Measurements from ENCODE around the gene LPIN1. TPM values are rescaled to one million over a fixed set of nuclear protein-coding genes. Genes with fewer than 3 reads are reported as not detected.
"Not testable (repeated sequence)": the region's sequence is repeated elsewhere in the genome, so short reads cannot be mapped to it uniquely, and the experiment has no call there.

The LPIN1 gene
- total and polyA plus RNA-seq, 7 experiments from 2014 or later: 25.5 to 88.1 (median 70.6) TPM

DNA sequence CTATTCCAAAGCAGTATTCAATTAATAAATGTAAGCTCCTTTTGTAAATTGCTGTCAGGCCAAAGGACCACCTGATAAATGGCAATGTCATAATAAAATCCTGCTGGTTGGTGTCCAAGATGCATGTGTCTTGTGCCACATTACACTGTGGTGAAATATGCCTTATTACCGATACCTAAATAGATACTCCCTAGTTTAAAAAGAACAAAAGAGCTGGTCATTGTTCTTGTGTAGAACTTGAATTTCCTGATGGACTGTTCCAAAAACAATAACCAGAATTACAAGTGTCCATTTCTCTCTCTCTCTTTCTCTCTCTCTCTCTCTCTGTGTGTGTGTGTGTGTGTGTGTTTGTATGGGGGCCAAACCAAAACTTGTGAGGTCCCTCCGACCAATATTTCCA lies 13.8 kb upstream of the LPIN1 start:
- Mint-ChIP-seq H3K4me3 (no peak overlapping the region), H3K27me3 (peaks cover 7 to 54% (median 9%) of the 10 kb centered on the region in 5 donors), H3K9me3 (peaks cover 0 to 2% (median 0%) of the 10 kb centered on the region in 11 donors), H3K27ac (no peak overlapping the region), H3K4me1 (peaks cover 0 to 17% (median 9%) of the 10 kb centered on the region in 7 donors), H3K36me3 (no peaks in the 10 kb centered on the region)
- Histone ChIP-seq H3K4me3 (ENCODE audit: low read length) (no peak overlapping the region), H3K9me3 (ENCODE audit: control insufficient read depth in 2 of 3, low read length in 3 of 3) (no peaks in the 10 kb centered on the region), H3K36me3 (ENCODE audit: control insufficient read depth in 2 of 3, insufficient read depth in 3 of 3, low read length in 3 of 3) (no peaks in the 10 kb centered on the region), H3K27me3 (ENCODE audit: control insufficient read depth in 2 of 2, insufficient read depth in 2 of 2, low read length in 2 of 2) (no peaks in the 10 kb centered on the region), H3K27ac (ENCODE audit: low read depth, low read length) (no peak overlapping the region), H3K4me1 (ENCODE audit: control insufficient read depth in 2 of 2, insufficient read depth in 2 of 2, low read length in 2 of 2) (no peaks in the 10 kb centered on the region)
- no peak for ATAC-seq
- no peak for DNase-seq
- CTCF ChIA-PET: interaction anchor here (0.5 to 0.6 kb wide), 2 partner anchors 39 to 635 kb away, joined by 3 to 4 read pairs; no protein-coding TSS in a partner anchor
- intact Hi-C loops (cut with micrococcal nuclease): no loop called here
- POLR2A ChIA-PET: no interaction called here

DNA sequence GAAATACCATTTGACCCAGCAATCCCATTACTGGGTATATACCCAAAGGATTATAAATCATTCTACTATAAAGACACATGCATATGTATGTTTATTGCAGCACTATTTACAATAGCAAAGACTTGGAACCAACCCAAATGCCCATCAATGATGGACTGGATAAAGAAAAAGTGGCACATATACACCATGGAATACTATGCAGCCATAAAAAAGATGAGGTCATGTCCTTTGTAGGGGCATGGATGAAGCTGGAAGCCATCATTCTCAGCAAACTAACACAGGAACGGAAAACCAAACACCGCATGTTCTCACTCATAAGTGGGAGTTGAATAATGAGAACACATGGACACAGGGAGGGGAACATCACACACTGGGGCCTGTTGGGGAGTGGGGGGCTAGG lies 8.6 kb upstream of the LPIN1 start:
- H3K27ac ChIP-seq (ENCODE audit: low read depth, low read length); H3K36me3 ChIP-seq (ENCODE audit: control insufficient read depth in 2 of 3, insufficient read depth in 3 of 3, low read length in 3 of 3); H3K4me3 ChIP-seq (ENCODE audit: low read length); H3K4me1 ChIP-seq (ENCODE audit: control insufficient read depth in 2 of 2, insufficient read depth in 2 of 2, low read length in 2 of 2); H3K36me3 Mint-ChIP-seq; H3K4me3 Mint-ChIP-seq; H3K27me3 ChIP-seq (ENCODE audit: control insufficient read depth in 2 of 2, insufficient read depth in 2 of 2, low read length in 2 of 2); ATAC-seq; H3K9me3 Mint-ChIP-seq; POLR2A ChIA-PET; H3K9me3 ChIP-seq (ENCODE audit: control insufficient read depth in 2 of 3, low read length in 3 of 3); DNase-seq; H3K27ac Mint-ChIP-seq: not testable (repeated sequence)
- CTCF ChIA-PET: interaction anchor here (1.2 kb wide), 1 partner anchor 16 kb away, joined by 5 read pairs; no protein-coding TSS in a partner anchor
- intact Hi-C loops (cut with micrococcal nuclease): loop anchor here (1.0 kb wide), 1 partner anchor 41 kb away; no protein-coding TSS in a partner anchor
- Mint-ChIP-seq H3K27me3 (peaks cover 7 to 33% (median 9%) of the 10 kb centered on the region in 5 donors), H3K4me1 (peaks cover 0 to 12% (median 4%) of the 10 kb centered on the region in 7 donors)

DNA sequence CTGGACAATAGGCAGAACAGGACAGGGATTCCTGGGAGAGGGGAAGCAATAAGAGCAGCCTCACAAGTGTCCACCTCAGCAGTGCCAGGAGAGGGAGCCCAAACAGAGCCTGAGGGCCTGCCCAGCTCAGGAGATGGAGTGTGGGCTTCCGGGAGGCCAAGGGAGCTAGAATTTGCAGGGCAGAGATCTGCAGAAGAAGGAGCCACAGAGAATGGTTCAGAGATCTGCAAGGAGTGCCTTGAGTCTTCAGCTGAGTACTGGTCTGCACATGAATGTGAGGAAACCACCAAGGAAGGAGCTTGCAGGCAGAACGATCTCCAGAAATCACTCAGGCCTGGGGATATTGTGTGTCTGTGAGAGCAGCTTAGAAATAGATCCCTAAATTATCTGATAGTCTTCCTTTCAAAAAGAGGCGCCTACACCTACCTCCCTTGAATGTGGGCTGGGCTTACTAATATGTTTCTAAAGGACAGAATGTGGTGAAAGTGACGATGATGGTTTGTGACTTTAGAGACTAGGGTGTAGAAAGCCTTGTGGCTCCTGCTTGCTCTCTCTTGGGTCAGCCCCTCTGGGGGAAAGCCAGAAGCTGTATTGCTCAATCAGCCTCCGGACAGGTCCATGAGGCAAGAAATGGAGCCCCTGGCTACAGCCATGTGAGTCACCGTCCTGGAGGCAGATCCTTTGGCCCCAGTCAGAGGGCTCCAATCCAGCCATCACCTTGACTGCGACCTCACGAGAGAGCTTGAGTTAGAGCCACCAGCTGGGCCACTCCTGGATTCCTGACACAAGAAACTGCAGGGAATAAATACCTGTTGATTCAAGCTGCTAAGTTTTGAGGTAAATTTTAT lies 7.6 kb upstream of the LPIN1 start:
- ChIA-PET POLR2A (no interaction called here), CTCF (interaction anchor here (1.1 to 3.6 kb wide), 6 partner anchors 8 to 46 kb away, joined by 3 to 14 read pairs (median 4); partner anchors contain the start of gene LPIN1)
- Histone ChIP-seq H3K4me3 (ENCODE audit: low read length) (no peak overlapping the region), H3K4me1 (ENCODE audit: control insufficient read depth in 2 of 2, insufficient read depth in 2 of 2, low read length in 2 of 2) (peaks cover 2 to 6% of the 10 kb centered on the region in 2 donors), H3K27me3 (ENCODE audit: control insufficient read depth in 2 of 2, insufficient read depth in 2 of 2, low read length in 2 of 2) (no peaks in the 10 kb centered on the region), H3K27ac (ENCODE audit: low read depth, low read length) (no peak overlapping the region), H3K9me3 (ENCODE audit: control insufficient read depth in 2 of 3, low read length in 3 of 3) (no peaks in the 10 kb centered on the region), H3K36me3 (ENCODE audit: control insufficient read depth in 2 of 3, insufficient read depth in 3 of 3, low read length in 3 of 3) (no peaks in the 10 kb centered on the region)
- DNase-seq: no peak
- H3K4me1 Mint-ChIP-seq: peaks cover 1 to 16% (median 7%) of the 10 kb centered on the region in 7 donors
- H3K4me3 Mint-ChIP-seq: no peak overlapping the region
- H3K9me3 Mint-ChIP-seq: no peaks in the 10 kb centered on the region
- intact Hi-C loops (cut with micrococcal nuclease): loop anchor here (1.0 kb wide), 1 partner anchor 40 kb away; no protein-coding TSS in a partner anchor
- peak; percentile 78 for ATAC-seq
- no peaks in the 10 kb centered on the region for H3K36me3 Mint-ChIP-seq
- peaks cover 4 to 30% (median 7%) of the 10 kb centered on the region in 5 donors for H3K27me3 Mint-ChIP-seq
- H3K27ac Mint-ChIP-seq: peak overlapping the region in 1 of 9 donors; percentile 21

DNA sequence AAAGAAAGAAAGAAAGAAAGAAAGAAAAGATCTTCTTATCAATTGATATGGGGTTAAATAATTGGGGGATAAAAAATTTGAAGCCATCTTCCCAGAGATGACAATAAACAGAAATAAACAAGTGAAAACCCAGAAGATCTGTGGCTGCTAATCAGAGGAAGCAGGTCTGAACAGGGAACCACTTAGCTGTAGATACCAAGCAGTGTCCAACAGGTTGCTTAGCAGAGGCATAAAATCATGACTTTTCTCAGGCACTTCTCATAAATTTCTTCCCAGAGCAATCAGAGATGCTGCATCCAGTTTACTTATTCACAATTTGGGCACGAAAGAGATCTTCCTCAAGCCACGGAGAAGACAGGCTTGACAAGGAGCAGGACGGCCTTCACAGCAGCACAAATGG lies 5.7 kb upstream of the LPIN1 start:
- Mint-ChIP-seq H3K27me3 (peaks cover 0 to 20% (median 0%) of the 10 kb centered on the region in 5 donors), H3K4me1 (peaks cover 4 to 33% (median 23%) of the 10 kb centered on the region in 7 donors), H3K36me3 (no peaks in the 10 kb centered on the region), H3K4me3 (no peak overlapping the region), H3K27ac (no peak overlapping the region), H3K9me3 (peaks cover 0 to 2% (median 0%) of the 10 kb centered on the region in 11 donors)
- no peak overlapping the region for H3K27ac ChIP-seq (ENCODE audit: low read depth, low read length)
- no peak for DNase-seq
- no peak overlapping the region for H3K4me3 ChIP-seq (ENCODE audit: low read length)
- no peaks in the 10 kb centered on the region for H3K36me3 ChIP-seq (ENCODE audit: control insufficient read depth in 2 of 3, insufficient read depth in 3 of 3, low read length in 3 of 3)
- ChIA-PET POLR2A (interaction anchor here (1.5 kb wide), 1 partner anchor 26 kb away, joined by 4 read pairs; no protein-coding TSS in a partner anchor), CTCF (interaction anchor here (3.6 kb wide), 1 partner anchor 39 kb away, joined by 14 read pairs; no protein-coding TSS in a partner anchor)
- intact Hi-C loops (cut with micrococcal nuclease): loop anchor here in 1 of 2 donors (10.0 kb wide), 1 partner anchor 396 kb away; the partner anchor contains the start of gene ROCK2
- ATAC-seq: no peak
- no peaks in the 10 kb centered on the region for H3K9me3 ChIP-seq (ENCODE audit: control insufficient read depth in 2 of 3, low read length in 3 of 3)
- H3K27me3 ChIP-seq (ENCODE audit: control insufficient read depth in 2 of 2, insufficient read depth in 2 of 2, low read length in 2 of 2): no peaks in the 10 kb centered on the region
- H3K4me1 ChIP-seq (ENCODE audit: control insufficient read depth in 2 of 2, insufficient read depth in 2 of 2, low read length in 2 of 2): peaks cover 12 to 17% of the 10 kb centered on the region in 2 donors

- H3K9me3 ChIP-seq (ENCODE audit: control insufficient read depth in 2 of 3, low read length in 3 of 3): no peaks in the 10 kb centered on the region
- peaks cover 17 to 24% of the 10 kb centered on the region in 2 donors for H3K4me1 ChIP-seq (ENCODE audit: control insufficient read depth in 2 of 2, insufficient read depth in 2 of 2, low read length in 2 of 2)
- H3K27ac Mint-ChIP-seq: peak overlapping the region in 2 of 9 donors; percentile 3 to 55
- CTCF ChIA-PET: no interaction called here
- ATAC-seq (no peak), DNase-seq (no peak)
- H3K27ac ChIP-seq (ENCODE audit: low read depth, low read length): no peak overlapping the region
- no peaks in the 10 kb centered on the region for H3K27me3 ChIP-seq (ENCODE audit: control insufficient read depth in 2 of 2, insufficient read depth in 2 of 2, low read length in 2 of 2)
- intact Hi-C loops (cut with micrococcal nuclease): loop anchor here in 1 of 2 donors (10.0 kb wide), 1 partner anchor 398 kb away; the partner anchor contains the start of gene ROCK2
- H3K9me3 Mint-ChIP-seq: peaks cover 0 to 3% (median 0%) of the 10 kb centered on the region in 11 donors
- H3K27me3 Mint-ChIP-seq: peaks cover 0 to 7% (median 0%) of the 10 kb centered on the region in 5 donors
- no peaks in the 10 kb centered on the region for H3K36me3 Mint-ChIP-seq
- H3K36me3 ChIP-seq (ENCODE audit: control insufficient read depth in 2 of 3, insufficient read depth in 3 of 3, low read length in 3 of 3): no peaks in the 10 kb centered on the region
- POLR2A ChIA-PET: no interaction called here
- no peak overlapping the region for H3K4me3 Mint-ChIP-seq
- H3K4me3 ChIP-seq (ENCODE audit: low read length): no peak overlapping the region
- peaks cover 7 to 43% (median 31%) of the 10 kb centered on the region in 7 donors for H3K4me1 Mint-ChIP-seq
Measured at GRCh38 chr2:11742317-11742701, 4.1 kb upstream of the LPIN1 start.

DNA sequence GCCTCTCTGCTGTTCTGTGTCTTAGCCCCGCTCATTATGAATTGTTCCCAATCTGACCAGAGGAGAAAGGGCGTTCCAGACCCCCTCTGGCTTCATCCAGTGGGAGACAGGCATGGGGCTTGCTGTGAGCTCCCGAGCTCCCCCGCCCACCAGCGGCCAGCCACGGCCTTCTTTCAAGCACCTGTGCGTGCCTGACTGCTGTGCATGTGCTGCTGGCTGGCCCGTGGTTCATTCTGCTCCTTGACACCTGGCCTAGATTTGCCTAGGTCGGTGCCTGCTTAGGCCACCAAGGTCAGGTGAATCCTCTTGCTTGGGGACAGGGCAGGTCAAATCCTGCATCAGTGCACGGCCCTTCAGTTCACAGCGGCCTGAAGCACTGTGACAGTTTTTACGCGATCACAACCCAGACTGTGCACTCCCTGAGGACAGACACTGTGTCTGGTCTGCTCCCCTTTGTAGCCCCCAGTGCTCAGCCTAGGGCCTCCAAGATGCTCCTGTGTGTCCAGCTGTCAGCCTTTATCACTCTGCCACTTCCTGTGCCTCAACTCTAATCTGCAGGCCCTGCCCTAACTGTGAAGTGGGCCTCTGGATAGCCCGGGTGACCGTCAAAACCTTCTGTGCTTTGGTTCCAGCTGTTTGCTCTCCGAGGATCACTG lies 3.6 kb upstream of the LPIN1 start:
- H3K9me3 Mint-ChIP-seq: peaks cover 0 to 3% (median 0%) of the 10 kb centered on the region in 11 donors
- no peak overlapping the region for H3K27ac ChIP-seq (ENCODE audit: low read depth, low read length)
- no peak overlapping the region for H3K4me3 Mint-ChIP-seq
- H3K36me3 Mint-ChIP-seq: no peaks in the 10 kb centered on the region
- DNase-seq (no peak), ATAC-seq (no peak)
- no peak overlapping the region for H3K4me3 ChIP-seq (ENCODE audit: low read length)
- H3K9me3 ChIP-seq (ENCODE audit: control insufficient read depth in 2 of 3, low read length in 3 of 3): no peaks in the 10 kb centered on the region
- ChIA-PET CTCF (interaction anchor here (2.6 kb wide), 1 partner anchor 37 kb away, joined by 8 read pairs; no protein-coding TSS in a partner anchor), POLR2A (interaction anchor here (1.0 kb wide), 1 partner anchor 31 kb away, joined by 4 read pairs; no protein-coding TSS in a partner anchor)
- H3K27me3 ChIP-seq (ENCODE audit: control insufficient read depth in 2 of 2, insufficient read depth in 2 of 2, low read length in 2 of 2): no peaks in the 10 kb centered on the region
- peaks cover 0 to 3% (median 0%) of the 10 kb centered on the region in 5 donors for H3K27me3 Mint-ChIP-seq
- peaks cover 12 to 43% (median 33%) of the 10 kb centered on the region in 7 donors for H3K4me1 Mint-ChIP-seq
- H3K36me3 ChIP-seq (ENCODE audit: control insufficient read depth in 2 of 3, insufficient read depth in 3 of 3, low read length in 3 of 3): no peaks in the 10 kb centered on the region
- H3K27ac Mint-ChIP-seq: peak overlapping the region in 3 of 9 donors; percentile 3 to 97 (median 55)
- H3K4me1 ChIP-seq (ENCODE audit: control insufficient read depth in 2 of 2, insufficient read depth in 2 of 2, low read length in 2 of 2): peaks cover 21 to 29% of the 10 kb centered on the region in 2 donors
- intact Hi-C loops (cut with micrococcal nuclease): loop anchor here in 1 of 2 donors (10.0 kb wide), 1 partner anchor 398 kb away; the partner anchor contains the start of gene ROCK2
